Measurements from ENCODE around the gene PAOX.

The PAOX gene

GRCh38 chr10:133440633-133441285 lies 61.7 kb downstream of the PAOX start:
- no peak for DNase-seq
